ENCODE results near the gene C9orf78.

DNA sequence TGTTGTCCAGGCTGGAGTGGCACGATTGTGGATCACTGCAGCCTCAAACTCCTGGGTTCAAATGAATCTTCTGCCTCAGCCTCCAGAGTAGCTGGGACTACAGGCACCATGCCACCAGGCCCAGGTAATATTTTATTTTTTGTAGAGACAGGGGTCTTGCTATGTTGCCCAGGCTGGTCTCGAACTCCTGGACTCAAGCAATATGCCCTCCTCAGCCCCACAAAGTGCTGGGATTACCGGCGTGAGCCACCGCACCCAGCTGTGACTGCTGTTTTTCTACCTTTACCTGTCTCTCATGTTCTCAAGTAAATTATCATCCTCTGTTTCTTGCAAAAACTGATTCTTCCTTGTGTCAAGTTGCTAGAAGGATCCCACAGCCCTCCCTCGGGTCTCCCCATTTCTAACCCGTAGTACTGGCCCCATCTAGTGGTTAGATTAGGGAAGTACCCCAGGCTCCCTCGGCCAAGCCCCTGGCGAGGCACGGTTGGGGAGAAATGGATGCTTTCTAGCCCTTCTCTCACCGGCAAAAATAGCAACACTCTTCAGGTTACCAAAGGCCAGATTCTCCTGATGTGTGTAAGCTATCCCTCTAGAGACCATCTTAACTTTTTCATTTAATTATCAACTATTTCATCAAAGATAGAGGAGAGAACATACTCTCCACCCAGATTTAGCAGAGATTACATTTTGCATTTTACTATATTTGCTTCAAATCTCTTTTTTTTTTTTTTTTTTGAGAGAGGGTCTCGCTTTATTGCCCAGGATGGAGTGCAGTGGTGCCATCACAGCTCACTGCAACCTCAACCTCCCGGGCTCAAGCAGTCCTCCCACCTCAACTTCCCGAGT lies 51.3 kb downstream of the C9orf78 start:
- TF ChIP-seq CBX1 (IDR thresholded peaks at IDR 0.05; ENCODE audit: low read depth) (no peak), JUND (IDR thresholded peaks at IDR 0.05; ENCODE audit: borderline replicate concordance, low read depth, low read length) (no peak), JUND (tag; IDR thresholded peaks at IDR 0.05; ENCODE audit: borderline replicate concordance, low read depth, low read length) (peak; percentile 18; the same call in 1 of the 3 replicates), NFYB (IDR thresholded peaks at IDR 0.05; ENCODE audit: extremely low read depth, insufficient read length) (no peak), SNRNP70 (optimal IDR thresholded peaks at IDR 0.05; ENCODE audit: low read depth, low read length) (no peak), HNRNPUL1 (IDR thresholded peaks at IDR 0.05; ENCODE audit: low read length) (no peak), RAD21 (CRISPR knock-in tag; conservative IDR thresholded peaks at IDR 0.05 in 1 of 2, IDR thresholded peaks at IDR 0.05 in 1 of 2) (peak; percentile 100), SAP30 (IDR thresholded peaks at IDR 0.05; ENCODE audit: borderline replicate concordance, insufficient read depth, low read depth, low read length, poor library complexity, severe bottlenecking) (no peak), POLR2A (conservative IDR thresholded peaks at IDR 0.05) (no peak), PRPF4 (IDR thresholded peaks at IDR 0.05; ENCODE audit: insufficient read depth, low read depth, low read length, poor library complexity, severe bottlenecking) (no peak), BDP1 (IDR thresholded peaks at IDR 0.05; ENCODE audit: insufficient read depth, insufficient read length) (no peak), DACH1 (IDR thresholded peaks at IDR 0.05; ENCODE audit: partially characterized antibody) (no peak)
- TF ChIP-seq, protein P1, sequence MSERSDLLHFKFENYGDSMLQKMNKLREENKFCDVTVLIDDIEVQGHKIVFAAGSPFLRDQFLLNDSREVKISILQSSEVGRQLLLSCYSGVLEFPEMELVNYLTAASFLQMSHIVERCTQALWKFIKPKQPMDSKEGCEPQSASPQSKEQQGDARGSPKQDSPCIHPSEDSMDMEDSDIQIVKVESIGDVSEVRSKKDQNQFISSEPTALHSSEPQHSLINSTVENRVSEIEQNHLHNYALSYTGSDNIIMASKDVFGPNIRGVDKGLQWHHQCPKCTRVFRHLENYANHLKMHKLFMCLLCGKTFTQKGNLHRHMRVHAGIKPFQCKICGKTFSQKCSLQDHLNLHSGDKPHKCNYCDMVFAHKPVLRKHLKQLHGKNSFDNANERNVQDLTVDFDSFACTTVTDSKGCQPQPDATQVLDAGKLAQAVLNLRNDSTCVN (CRISPR knock-in tag; IDR thresholded peaks at IDR 0.05) = no peak
